ENCODE data around the gene EP400.
A peak's percentile ranks its signal among the peaks of the same experiment; 100 is the strongest.
"Not testable (repeated sequence)": the region's sequence is repeated elsewhere in the genome, so short reads cannot be mapped to it uniquely, and the experiment has no call there.

EP400 gene

DNA sequence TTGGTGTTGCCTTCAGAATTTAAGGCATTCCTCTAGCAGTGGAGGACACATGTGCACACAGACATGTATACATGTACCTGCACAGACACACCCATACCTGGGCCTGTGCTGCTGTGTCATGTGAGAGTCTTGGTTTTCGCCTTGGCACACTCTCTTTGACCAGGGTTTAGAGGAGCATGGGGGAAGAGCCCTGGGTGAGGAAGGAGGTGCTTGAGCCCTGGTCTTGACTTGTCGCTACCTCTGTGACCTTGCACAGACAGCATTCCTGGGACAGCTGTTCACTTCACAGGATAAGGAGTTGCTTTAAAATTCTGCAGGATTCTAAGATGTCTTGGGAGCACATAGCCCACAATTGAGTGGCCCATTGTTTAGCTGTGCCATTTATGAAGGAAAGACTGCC lies 99.7 kb downstream of the EP400 start:
- DNase-seq: no peak

DNA sequence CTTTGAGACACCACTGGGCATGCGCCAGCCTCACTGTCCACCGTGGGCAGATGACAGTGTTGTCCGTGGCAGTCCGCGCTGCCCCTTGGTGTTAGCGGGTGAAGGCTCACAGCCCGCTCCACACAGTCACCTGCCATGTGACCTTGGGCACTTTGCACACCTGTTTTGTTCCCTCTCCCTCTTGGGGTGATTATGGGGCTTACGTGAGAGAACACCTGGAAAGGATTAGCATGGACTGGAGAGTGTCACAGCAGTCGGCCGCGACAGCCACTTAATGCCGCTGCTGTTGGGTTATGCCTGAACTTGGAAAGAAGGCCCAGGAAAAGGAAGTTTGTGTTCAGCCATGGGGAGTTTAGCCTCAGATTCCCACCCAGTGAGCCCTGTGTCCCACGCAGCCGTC lies 100.1 kb downstream of the EP400 start:
- DNase-seq: no peak

DNA sequence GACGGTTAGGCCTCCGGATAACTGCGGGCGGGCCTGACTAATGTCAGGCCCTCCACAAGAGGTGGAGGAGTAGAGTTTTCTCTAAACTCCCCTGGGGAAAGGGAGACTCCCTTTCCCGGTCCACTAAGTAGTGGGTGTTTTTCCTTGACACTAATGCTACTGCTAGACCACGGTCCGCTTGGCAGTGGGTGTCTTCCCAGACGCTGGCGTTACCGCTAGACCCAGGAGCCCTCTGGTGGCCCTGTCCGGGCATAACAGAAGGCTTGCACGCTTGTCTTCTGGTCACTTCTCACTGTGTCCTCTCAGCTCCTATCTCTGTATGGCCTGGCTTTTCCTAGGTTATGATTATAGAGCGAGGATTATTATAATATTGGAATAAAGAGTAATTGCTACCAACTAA lies 102.0 kb downstream of the EP400 start:
- not testable (repeated sequence) for DNase-seq

DNA sequence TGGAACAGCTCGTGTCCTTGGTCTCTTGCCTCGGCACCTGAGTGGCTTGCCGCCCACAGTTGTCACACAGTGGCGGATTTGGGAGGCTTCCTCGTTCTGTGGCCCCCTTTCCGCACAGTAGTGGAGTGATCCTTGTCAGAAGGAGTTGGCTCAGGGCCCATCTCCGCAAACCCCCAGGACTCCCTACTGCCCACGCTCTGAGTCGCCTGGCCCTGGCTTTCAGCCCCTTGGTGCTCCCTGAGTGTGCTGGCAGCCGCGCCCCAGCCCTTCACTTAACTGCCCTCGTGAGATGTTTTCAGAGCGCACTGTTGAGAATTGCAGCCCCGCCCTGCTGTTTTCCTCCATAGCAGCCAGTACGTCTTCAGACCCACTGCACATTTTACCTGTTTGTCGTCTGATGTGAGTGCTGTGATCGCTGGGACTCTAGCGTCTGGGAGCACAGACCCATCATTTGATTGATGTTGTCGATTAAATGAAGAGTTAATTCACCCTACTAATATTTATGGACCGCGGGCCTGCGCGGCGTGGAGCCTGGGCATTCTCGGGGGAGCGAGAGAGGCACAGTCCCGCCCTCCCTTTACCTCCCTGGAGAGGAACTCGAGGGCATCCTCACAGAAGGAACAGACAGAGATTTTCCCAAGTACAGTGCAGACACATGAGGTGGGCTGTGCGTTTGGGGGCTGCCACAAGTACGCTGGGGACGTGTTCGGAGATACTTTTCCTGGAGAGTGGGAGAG lies 102.6 kb downstream of the EP400 start:
- DNase-seq: no peak

DNA sequence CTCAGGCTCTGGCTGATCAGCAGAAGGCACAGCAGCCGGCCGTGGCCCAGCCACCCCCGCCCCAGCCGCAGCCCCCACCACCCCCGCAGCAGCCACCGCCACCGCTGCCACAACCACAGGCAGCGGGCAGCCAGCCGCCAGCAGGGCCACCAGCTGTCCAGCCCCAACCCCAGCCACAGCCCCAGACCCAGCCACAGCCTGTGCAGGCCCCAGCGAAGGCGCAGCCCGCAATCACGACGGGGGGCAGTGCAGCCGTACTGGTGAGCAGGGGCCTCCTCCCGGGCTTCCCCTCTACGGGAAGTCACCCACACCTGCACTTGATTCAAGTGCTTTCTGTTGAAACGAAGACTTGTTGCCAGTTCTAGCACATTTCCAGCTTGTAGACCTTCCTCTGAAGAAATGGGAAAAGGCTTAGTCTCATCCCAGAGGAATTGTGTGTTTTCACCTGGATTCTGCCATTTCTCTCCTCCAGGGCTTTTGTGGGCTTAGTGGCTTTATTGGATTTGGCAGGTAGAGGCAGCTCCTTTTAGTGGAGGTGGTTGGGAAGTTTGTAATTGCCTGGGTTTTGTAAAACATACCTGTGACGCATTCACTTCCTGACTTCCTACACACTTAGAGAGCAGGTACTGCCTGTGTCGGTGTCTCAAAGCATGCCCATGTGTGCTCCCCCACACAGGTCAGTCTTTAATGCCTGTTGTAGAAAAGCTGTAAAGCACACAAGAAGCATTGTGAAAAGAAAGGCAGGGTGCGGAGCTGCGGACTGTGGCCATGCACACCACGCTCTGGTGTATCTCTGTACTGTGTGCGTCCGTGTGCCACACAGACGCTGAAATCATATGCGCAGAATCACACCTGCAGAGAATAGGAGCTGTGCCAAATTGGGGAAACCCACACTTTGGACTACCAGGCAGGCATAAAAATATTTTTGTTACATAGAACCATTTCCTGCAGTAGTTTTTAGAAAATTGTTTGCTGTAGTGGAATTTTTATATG lies 103.9 kb downstream of the EP400 start:
- DNase-seq: no peak

DNA sequence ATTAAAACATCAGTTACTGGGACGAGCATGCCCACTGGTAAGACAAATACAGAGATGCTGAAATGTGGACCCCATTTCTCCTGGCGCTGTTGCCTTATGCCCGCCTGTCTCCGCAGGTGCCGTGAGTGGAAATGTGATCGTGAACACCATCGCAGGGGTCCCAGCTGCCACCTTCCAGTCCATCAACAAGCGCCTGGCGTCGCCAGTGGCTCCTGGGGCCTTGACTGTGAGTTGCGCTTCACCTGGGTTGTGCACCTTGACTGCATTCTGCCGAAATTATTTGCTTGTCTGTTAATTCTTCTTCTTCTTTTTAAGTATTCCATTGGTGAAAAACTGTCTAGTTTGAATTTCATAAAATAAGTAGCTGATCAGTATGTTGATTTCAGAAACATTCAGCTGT lies 105.2 kb downstream of the EP400 start:
- no peak for DNase-seq

DNA sequence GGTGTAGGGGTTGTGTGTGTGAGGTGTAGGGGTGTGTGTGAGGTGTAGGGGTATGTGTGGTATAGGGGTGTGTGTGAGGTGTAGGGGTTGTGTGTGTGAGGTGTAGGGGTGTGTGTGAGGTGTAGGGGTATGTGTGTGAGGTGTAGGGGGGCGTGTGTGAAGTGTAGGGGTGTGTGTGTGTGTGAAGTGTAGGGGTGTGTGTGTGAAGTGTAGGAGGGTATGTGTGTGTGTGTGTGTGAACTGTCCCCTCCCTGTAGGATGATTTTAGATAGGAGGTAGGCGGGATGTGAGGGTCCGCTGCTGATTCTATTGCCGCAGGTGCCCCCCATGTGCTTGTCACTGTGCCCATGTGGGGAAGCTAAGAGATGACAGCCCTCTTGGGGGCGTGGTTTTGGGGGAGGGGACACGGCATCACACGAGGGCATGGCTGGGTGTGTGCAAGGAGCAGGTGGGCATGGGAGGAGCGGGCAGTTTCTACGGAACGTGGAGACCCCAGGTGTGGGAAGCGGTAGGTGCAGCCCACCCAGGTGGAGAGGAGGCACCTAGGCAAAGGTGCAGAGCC lies 105.9 kb downstream of the EP400 start:
- DNase-seq: no peak

DNA sequence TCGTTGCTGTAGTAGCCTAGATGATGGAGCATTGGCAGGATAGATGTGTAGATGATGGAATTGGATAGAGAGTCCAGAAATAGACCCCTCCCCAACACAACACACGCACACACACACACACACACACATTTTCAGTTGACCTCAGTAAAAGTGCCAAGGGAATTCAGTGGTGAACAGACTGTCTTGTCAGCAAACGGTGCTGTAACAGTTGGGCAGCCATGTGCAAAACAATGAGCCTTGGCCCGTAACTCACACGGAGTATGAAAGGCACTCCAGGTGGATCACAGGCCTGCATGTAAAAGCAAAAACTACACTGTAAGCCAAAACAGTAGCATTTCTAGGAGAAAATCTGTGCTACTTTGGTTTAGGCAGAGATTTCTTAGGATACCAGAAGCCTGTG lies 106.6 kb downstream of the EP400 start:
- DNase-seq: no peak

DNA sequence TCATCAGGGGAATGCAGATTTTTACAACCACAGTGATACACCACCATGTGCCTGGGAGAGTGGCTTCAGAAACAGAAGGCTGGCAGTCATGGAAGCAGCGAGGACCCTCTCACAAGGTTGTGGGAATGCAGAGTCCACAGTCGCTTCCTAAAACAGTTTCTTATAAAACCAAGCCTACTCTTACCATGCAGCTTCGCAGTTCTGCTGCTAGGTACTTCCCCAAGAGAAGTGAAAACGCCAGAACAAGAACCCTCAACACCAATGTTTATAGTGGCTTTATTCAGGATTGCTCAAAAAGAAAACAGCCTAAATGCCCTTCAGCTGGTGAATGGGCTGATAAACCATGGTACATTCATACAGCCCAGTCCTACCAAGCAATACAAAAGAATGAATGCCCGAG lies 107.2 kb downstream of the EP400 start:
- DNase-seq: no peak

DNA sequence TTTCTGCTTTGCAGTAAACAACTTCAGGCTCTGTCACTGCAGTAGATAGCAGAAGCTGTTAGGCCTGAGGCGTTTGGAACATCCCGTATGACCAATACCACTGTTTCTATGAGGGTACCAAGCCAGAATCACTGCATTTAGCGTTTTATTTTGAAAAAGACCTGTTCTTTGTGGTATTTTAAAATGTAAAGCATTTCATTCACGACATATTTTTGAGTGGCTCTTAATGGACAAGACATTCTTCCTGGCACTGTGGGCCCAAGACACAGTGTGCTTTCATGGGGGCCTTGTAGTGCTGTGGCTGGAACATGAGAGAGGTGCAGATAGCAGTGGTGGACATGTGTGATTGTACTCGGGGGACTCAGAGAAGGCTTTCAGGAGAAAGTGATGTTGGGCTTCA lies 107.9 kb downstream of the EP400 start:
- DNase-seq: no peak

DNA sequence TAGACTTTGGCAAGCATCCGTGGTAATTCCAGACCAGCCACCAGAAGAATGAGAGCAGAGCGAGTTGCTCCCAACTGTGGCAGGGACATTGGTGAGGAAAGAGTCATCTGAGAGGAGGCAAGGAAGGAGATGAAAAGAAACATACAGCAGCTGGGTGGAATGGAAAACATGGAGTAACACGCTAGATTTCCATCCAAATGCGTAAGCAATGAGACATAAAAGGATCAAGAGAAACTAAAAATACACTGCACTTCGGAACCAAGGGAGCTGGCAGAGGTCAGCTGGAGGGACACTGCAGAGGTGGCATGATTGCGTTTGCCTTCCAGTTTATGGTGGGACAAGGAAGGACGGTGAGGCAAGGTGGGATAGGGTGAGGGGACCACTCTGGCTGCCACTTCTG lies 111.5 kb downstream of the EP400 start:
- no peak for DNase-seq

DNA sequence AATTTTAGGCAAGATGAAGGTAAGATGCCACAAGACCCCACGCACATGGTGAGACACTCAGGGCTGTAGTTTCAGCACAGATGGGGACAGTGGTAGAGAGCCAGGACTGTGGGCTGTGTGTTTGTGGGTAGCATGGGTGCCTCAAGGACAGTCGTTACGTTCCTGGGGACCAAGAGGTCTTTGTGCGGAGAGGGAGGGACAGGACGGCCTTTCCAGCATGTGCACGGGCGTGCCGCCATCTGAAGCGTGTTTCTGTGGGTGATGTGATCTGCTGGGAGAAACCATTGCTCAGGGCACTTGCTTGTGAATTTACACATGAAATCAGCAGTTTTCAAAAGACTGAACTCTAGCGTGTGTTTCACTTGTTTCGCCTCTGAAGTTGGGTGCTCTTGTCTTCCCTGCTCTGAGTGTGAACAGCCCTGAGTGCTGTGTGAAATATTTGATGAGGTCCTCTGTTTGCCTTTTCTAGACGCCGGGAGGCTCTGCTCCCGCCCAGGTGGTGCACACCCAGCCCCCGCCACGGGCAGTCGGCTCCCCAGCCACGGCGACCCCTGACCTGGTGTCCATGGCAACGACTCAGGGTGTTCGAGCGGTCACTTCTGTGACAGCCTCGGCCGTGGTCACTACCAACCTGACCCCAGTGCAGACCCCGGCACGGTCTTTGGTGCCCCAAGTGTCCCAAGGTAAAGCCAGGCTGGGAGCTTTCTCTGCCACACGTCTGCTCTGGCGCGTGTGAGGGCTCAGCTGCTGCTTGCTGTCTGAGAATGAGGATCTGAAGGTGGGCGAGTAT lies 112.1 kb downstream of the EP400 start:
- no peak for DNase-seq

DNA sequence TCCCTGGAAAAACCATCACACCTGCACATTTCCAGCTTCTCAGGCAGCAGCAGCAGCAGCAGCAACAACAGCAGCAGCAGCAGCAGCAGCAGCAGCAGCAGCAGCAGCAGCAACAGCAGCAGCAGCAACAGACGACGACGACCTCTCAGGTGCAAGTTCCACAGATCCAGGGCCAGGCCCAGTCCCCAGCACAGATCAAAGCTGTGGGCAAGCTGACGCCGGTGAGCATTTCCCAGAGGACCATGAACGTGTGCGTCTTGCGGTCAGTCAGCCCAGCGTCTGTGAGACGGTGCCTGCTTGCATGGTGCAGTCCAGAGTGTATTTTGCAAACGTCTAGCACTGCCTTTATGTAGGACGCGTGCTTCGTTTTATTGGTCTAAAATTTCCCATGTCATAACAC lies 112.7 kb downstream of the EP400 start:
- no peak for DNase-seq

DNA sequence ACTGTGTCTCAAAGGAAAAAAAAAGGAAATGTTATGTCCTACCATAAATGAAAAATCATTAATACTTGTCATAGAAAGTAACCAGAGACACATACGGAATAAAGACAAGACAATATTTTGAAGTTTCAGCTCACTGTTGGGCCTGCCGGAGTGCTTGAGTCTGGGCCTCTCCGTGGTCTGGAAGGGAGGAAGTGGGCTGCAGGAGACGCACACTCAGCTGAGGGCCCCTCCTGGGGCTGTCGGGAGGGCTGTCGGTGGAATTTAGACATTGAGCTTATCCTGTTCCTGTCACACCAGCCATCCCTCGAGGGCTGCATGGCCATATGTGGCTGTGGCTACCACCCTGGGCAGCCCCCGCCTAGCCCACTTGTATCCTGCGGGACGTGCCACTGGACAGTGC lies 113.7 kb downstream of the EP400 start:
- DNase-seq: no peak

DNA sequence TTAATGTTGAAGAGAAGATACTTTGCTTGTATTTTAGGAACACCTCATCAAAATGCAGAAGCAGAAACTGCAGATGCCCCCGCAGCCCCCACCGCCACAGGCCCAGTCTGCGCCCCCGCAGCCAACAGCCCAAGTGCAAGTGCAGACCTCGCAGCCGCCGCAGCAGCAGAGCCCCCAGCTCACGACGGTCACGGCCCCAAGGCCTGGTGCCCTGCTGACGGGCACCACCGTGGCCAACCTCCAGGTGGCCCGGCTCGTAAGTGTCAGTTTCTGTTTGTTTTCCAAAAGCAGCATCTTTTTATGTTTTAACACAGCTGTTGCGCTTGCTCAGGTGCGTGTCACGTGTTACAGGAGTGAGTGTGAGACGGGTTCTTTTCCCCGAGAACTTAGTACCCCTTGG lies 114.9 kb downstream of the EP400 start:
- no peak for DNase-seq

DNA sequence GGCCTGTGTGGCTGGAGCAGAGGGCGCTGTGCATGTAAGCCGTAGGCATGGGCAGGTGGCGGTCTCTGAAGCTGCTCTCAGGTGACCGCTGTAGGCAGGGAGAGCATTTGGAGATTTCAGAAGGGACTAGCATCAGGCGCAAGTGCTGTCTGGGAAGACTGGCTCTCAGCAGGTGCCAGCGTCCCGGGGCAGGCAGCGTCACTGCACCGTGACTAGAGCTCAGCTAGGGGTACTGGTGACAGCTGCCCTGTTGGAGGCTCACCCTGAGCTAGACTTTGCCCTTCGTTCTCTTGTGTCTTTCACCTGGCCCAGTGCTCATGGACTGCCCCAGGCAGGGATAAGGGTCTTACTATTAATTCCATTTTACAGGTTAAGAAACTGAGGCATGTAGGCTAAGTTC lies 115.5 kb downstream of the EP400 start:
- no peak for DNase-seq

DNA sequence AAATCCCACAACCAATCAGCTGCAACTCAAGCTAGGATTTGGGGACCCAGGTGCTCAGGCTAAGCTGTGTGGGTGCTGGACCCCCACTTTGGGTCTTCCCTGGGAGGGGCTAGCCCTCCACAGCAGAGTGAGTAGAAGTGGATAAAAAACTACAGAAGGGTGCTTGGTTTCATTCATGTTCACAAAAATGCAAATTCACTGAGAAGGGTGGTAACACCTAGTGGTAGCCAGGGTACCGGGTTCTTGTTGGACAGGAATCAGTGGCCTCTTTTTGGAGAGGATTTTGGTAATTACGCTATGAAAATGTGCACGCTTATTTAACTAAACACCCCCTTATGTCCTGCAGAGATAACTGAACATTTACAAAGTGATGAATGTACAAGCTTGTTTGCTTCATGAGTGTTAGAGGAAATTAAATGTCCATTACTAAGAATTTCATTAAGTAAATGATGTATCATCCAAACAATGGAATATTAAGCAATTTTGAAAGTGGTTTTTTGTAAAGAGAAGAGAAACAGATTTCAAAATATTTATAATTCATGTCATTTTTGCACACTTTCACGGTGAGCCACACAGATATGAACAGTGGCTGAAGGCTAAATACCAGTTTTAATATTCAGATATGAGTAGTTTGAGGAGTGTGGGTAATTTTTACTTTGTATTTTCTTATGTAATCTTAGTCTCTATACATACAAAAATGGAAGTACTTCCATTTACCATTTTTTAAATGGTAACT lies 116.0 kb downstream of the EP400 start:
- no peak for DNase-seq

DNA sequence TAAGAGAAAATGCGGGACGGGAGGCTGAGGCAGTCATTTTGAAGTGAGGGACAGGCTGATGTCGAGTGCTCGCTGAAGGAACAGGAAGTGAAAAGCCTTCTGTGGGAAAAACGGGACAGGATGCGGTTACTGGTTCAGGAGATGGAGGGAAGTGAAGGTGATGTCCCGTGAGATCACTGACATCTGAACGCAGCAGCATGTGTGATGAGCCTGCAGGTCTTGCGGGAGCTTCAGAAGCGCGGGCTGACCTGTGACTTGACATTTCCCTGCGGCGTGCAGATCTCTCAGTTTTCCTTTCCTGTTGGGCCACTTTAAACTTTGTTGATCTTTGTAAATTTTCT lies 116.6 kb downstream of the EP400 start:
- peak; percentile 40 for DNase-seq

DNA sequence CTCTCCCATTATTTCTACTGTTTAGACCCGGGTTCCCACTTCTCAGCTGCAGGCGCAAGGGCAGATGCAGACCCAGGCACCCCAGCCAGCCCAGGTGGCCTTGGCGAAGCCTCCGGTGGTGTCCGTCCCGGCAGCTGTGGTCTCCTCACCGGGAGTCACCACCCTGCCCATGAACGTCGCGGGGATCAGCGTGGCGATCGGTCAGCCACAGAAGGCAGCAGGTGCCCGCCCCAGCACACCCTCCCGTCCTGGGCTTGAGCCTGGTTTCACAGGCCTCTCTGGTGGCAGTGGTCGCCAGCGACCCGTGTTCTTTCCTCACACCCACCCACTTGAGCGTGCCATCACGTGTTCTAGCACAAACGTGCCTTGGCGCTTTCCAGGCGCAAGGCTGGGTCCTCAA lies 117.0 kb downstream of the EP400 start:
- DNase-seq: no peak

DNA sequence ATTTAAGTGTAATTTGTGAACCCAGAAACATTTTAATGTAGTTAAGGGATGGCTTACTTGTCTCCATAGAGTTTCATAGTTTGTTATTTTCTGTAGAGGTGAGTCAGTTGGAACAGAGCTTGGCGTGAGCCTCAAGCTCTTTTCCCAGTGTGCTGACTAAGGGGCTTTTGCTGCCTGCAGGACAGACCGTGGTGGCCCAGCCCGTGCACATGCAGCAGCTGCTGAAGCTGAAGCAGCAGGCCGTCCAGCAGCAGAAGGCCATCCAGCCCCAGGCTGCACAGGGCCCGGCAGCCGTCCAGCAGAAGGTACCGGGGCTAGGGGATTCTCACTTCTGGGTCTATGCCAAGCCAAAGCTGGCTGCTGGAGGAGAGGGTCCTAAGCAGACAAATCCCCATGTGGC lies 117.4 kb downstream of the EP400 start:
- DNase-seq: no peak

DNA sequence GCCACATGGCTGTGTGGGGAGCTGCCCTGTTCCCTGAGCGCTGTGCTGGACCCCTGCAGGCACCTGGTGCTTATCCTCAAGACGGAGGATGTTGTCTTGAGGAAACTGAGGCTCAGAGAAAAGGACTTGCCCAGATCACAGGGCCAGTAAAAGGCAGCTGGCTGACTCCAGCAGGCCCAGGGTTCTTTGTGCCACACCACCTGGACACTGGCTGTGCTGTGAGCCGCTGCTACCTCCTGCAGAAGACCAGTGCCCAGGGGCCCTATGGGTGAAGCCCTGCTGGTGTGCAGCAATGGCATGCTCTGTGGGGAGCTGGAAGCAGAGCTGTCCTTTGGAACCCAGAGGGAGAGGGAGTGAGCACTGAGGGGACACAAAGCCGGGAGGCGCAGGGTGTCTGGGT lies 118.5 kb downstream of the EP400 start:
- DNase-seq: no peak

DNA sequence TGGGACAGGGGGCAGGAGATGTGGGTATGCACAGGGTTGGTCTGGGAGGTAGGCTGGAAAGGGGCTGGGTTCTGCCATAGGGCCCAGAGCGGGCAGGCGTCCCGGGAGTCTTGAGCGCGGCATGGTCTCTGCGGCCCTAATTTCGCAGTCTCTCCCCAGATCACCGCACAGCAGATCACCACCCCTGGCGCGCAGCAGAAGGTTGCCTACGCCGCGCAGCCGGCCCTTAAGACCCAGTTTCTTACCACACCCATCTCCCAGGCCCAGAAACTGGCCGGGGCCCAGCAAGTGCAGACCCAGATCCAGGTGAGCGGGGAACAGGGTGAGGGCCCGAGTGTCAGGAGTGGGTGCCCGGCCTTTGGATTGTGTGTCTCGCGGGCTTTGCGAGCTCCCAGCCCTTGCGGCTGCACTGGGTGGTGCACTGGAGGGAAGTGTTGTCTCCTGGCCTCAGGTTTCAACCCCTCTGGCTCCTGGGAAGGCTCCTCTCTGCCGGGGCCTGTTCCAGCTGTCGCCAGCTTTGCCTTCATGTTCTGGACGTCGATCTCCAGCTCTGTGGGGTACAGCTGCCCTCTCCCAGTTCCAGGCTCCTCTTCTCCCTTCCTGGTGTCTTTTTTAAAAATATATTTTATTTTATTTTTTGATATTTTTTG lies 119.7 kb downstream of the EP400 start:
- no peak for DNase-seq
